Ovary (tissue), 3 donors: Measurements from ENCODE around the gene IFNLR1.

Source experiments
- CTCF ChIP-seq, 3 donors: fragments of 450-650 bp in 2 of 3; fragments of 200-600 bp in 1 of 3; IDR thresholded peaks; one replicate each; pipeline versions ENCODE4 v1.5.1 to v1.8.0; 2016 to 2022; ENCODE audit warnings: antibody characterized with exemption in 3 of 3, mild to moderate bottlenecking in 1 of 3
- EP300 ChIP-seq: sonication (generic); formaldehyde crosslinking; IDR thresholded peaks from one replicate; pipeline ENCODE4 v1.6.1; 2017; ENCODE audit warnings: antibody characterized with exemption
- POLR2A ChIP-seq: fragments of 450-650 bp; IDR thresholded peaks from one replicate; pipeline ENCODE4 v1.6.1; 2017; ENCODE audit warnings: antibody characterized with exemption, mild to moderate bottlenecking, moderate library complexity
- donor health status: DM: no; HTN: no; CAD: no.

- no peak for TF ChIP-seq CTCF (IDR thresholded peaks at IDR 0.05)
- TF ChIP-seq POLR2A, result no peak
- no peak for TF ChIP-seq EP300
Observed at GRCh38 chr1:24191860-24192259, 4.8 kb upstream of the IFNLR1 start.
